SHP77 (cell line): Measurements from ENCODE around the gene CLDN7.
A peak's percentile ranks its signal among the peaks of the same experiment; 100 is the strongest.

Experiments used
- DNase-seq, 2 experiments: peaks; one replicate each; lab custom pipeline; 2025; lab: John Stamatoyannopoulos, UW

CLDN7 gene

GRCh38 chr17:7238420-7239090, 23.7 kb downstream of the CLDN7 start:
- DNase-seq: peak in 1 of 2 experiments; percentile 28

- peak; percentile 22 to 49 for DNase-seq
Observed at GRCh38 chr17:7237761-7238419, 24.4 kb downstream of the CLDN7 start.

DNA sequence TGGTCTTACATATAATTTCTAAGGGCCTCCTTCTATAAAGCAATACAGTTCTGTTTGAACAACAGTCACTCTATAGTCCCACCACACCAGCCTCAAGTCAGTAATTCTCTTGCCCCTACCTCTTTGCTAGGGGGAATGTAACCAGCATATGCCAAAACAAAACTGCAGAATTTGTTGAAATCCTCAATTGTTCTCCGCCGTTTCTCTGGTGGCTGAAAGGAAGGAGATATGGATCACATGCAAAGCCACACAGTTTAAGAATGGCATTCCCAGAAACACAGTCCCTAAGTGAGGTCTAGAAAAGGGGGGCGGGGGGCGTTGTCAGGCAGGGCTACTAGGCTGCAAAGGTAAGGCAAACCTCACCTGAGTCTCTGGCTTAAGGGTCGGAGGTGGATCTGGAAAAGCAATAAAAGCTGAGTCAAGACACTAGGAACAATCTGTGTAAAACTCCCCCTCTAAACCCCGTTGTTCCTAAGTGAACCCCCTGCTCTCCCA, 25.0 kb downstream of the CLDN7 start:
- no peak for DNase-seq

GRCh38 chr17:7236808-7237207, 25.5 kb downstream of the CLDN7 start:
- DNase-seq: no peak

DNA sequence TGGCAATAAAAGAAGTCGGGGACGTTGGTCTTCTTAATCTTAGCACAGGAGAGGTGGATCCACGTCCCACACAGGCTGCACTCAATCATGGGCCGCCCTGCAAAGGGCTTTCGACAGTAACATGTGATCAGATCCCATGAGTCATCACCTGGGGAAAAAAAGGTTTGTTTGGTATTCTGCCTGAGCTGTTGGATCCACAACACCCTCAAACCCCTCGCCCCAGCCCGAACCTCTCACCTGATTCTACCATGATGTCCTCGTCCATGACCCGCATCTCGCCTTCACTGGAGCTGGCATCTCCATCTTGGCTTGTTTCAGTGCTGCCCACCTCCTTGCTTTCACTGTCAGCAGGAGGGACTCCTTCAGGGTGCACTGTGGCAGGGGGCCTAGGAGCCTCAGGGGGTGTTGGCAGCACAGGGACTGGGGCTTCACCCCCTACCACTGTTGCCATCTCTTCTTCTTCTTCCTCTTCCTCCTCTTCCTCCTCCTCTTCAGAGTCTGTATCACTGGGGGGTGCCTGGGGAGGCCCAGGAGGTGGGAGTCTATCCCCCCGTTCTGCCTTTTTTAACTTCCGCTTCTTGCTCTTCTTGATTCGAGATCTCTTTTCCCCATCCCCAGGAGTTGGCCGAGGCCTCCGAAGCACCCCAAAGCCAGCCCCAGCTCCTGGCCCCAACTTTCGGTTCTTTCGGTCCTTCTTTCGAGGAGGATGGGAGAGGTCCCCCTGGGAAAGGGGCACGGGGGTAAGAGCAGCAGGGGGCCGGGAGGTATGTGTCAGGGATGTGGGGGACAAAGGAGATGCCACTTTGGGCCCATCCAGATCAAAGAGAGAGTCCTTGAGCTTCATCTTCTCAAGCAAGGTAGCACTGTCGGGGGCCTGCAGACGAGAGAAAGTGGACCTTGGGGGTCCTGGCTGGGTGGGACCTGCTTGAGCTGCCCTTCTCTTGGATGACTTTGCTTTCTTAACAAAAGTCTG, 26.3 kb downstream of the CLDN7 start:
- DNase-seq: no peak

DNA sequence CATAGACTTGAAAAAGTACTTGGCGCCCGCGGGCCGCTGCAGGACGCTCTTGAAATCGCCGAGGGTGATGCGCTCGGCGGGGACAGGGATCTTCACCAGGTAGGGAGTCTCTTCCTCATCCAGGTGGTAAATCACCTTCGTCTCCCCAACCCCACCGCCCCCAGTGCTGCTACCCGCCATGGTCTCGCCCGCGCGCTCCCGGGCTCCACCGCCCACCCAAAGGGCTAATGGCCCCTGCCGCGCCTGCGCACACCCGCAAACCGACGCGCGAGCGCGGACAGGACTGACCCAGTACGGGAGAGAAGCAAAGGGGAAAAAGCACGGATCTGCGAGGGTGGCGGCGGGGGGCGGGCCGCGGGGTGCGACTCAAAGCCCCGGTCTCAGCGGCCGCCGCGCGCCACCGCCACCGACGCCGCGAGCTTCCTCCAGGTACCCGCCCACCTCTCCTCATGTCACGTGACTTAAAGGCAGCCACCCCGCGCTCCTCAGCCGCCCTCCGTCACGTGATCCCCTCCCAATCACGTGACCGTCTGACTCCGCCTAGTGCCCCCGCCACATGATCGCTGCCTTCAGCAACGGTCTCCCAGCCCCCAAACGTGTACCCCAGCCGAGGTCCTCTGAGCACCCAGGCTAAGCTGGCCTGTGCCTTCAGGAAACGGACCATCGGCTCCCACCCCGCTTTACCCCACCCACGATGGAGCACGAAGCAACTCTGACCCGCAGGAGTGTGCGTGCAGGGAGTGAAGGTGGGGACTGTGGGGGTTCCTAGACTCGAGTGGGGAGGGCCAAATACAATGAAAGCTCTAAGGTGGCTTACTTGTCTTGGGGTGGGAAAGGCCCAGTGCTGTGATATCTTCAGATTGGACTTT, 28.0 kb downstream of the CLDN7 start, which contains the start of gene DVL2:
Gene DVL2, minus strand, starts transcription at position 435 of the 869 bp plus-strand sequence. Its CDS starts 255 bp downstream, at position 180.
- DNase-seq: peak; percentile 94 to 96

DNA sequence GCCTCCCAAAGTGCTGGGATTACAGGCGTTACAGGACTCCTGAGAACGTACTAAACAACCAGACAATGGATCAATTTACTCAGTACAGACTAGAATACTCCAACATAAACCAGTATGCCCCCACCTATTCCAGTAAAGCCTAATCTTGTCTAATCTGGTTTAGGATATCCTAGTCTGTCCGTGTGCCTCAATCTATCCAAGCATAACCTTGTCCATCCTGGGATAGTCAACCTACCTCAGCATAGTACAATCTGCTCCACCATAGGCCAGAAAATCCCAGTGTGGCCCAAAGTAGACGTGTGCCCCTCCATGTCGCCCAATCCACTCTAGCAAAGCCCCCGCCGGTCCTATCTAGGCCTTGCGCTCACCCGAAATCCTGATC, 28.6 kb downstream of the CLDN7 start:
- no peak for DNase-seq

- no peak for DNase-seq
Observed at GRCh38 chr17:7232114-7232513, 30.2 kb downstream of the CLDN7 start.

- DNase-seq: no peak
Observed at GRCh38 chr17:7229504-7229903, 32.8 kb downstream of the CLDN7 start.

DNA sequence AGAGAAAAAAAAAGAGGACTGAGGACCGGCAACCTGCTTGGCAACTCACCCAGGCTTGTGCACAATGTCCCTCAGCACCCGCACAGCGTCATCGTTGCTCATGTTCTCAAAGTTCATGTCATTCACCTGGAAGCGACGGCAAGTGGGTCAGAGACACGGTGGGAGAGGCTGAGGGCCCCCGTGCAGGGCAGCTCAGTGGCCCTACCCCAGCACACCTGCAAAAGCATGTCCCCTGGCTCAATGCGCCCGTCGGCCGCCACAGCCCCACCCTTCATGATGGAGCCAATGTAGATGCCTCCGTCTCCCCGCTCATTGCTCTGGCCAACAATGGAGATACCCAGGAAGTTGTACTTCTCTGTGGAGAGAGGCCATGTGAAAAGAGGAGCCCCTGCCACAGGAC, 33.4 kb downstream of the CLDN7 start:
- DNase-seq: no peak

DNA sequence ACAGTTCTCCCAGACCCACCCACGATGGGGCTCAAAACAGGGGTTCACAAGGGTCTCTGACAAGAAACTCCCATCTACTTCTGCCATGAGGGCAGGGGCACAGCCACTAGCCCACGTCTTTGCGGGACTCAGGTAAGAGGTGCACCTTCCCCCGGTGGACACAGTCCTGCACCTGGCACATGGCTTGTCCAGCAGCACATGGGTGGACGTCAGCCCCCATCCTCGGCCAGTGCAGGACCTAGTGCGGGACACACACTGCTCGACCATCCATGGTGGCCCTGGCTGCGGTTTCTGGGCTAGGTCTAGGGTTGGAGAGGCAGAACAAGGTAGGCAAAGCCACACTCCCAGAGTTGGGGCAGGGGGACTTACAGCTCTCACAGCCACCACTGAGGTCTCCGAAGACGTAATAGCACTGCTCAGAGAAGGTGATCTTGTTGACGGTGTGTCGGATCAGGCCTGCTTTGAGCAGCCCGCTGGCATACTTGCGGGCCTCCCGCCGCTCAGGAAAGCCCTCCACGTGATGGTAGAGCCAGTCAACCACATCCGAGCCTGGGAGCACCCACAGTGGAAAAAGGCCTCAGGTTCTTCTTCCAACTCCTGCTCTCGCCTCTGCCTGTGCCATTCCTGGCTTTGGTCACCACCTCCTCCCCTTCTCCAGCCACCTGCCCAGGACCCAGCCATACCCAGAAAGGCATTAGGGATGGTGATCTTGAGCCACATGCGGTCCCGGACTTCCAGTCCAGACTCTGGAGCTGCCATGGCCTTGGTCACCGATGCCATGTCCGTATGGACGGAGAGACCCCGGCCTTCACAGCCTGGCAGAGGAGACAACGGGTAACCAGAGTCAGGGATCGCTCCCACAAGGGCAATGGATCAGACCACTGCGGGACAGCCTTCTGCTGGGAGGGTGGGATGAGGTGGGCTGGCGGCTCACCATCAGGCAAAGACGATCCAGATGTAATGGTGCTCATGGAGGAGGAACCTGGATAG, 35.3 kb downstream of the CLDN7 start:
- no peak for DNase-seq

- DNase-seq: no peak
Observed at GRCh38 chr17:7225711-7226331, 36.5 kb downstream of the CLDN7 start.

- no peak for DNase-seq
Observed at GRCh38 chr17:7224661-7225111, 37.6 kb downstream of the CLDN7 start.

DNA sequence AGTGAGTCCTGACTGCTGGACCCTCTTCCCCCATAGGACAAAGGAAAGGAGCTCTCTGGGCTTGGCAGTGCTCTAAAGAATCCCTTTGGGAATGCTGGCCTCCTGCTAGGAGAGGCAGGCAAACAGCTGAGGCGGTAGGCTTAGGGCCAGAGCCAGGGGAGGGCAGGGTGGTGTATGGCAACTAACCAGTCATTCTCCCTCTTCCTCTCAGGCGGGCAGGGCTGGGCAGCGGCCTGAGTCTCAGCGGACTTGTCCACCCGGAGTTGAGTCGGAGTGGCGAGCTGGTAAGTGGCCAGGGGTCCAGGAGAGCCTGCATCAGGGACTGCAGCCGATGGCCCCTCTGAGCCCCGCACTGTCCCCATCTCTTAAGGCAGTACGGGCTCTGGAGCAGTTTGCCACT, 38.2 kb downstream of the CLDN7 start:
- DNase-seq: no peak

- DNase-seq: no peak
Observed at GRCh38 chr17:7223375-7223774, 38.9 kb downstream of the CLDN7 start.

GRCh38 chr17:7222972-7223292, 39.3 kb downstream of the CLDN7 start:
- no peak for DNase-seq

DNA sequence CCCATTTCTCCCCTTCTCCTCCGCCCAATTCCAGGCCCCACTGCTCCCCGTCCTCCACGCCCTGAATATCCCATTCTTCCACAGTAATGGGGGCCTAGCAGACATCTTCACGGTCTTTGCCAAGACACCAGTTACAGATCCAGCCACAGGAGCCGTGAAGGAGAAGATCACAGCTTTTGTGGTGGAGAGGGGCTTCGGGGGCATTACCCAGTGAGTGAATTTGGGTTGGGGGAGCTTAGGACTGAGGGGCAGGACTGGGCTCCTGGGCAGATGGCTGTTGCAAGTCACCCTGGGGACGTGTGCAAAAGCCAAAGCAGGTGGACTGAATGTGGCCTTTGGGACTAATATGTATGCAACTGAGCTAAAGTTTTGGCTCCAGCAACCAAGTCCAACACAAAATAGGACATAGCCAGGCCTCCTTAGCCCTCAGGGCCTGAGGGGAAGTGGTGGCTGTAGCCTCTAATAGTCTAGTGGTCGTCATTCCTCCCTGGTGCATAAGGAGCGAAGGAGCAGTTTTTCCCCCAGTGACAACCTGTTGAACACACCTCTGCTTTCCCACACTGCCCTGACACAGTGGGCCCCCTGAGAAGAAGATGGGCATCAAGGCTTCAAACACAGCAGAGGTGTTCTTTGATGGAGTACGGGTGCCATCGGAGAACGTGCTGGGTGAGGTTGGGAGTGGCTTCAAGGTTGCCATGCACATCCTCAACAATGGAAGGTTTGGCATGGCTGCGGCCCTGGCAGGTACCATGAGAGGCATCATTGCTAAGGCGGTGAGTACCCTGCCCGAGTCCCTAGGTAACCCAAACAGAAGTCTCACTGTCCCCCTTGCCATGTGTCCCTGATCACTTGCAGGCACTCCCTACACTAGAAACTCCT, 39.9 kb downstream of the CLDN7 start:
- no peak for DNase-seq

DNA sequence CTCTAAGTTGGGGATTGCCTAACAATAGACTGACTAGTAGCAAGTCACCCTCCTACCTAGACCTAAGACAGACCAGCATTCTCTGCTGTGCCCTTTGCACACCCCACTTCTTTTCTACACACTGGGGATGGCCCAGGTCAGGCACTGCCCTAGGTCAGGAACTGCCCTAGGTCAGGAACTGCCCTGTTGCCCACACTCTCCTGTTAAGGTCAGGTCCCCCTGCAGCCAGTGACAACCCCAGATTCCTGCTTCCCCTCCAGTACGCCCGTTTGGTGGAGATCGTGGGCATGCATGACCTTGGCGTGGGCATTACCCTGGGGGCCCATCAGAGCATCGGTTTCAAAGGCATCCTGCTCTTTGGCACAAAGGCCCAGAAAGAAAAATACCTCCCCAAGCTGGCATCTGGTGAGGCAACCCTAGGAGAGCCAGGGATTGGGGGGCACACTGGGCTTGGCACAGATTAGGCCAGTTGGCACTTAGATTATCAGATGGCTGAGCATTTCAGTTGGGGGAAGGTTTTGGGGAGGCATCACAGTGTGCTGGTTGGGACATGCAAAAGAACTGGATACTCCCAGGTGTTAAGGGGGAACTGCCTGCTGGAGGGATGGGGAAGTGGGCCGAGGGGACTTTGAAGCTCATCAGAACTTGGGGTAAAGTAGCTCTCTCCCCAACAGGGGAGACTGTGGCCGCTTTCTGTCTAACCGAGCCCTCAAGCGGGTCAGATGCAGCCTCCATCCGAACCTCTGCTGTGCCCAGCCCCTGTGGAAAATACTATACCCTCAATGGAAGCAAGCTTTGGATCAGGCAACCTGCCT, 40.8 kb downstream of the CLDN7 start:
- DNase-seq: no peak
